Islet precursor cell (in vitro differentiated cells): ENCODE results near the gene HDLBP.
"Not testable (repeated sequence)": the region's sequence is repeated elsewhere in the genome, so short reads cannot be mapped to it uniquely, and the experiment has no call there.

Source experiments
- DNase-seq: peaks from one replicate; pipeline ENCODE4 v3.0.0-alpha.2; 2018

The HDLBP gene

GRCh38 chr2:241205086-241205485, 110.4 kb downstream of the HDLBP start:
- no peak for DNase-seq

- DNase-seq, result no peak
These were observed 111.0 kb downstream of the HDLBP start for GRCh38 chr2:241204490-241204889.

- DNase-seq, result no peak
These were observed 111.5 kb downstream of the HDLBP start for GRCh38 chr2:241204010-241204384.

GRCh38 chr2:241203218-241204009, 112.1 kb downstream of the HDLBP start:
- DNase-seq, result no peak

- DNase-seq, result no peak
These were observed 112.8 kb downstream of the HDLBP start for GRCh38 chr2:241202681-241203080.

GRCh38 chr2:241202268-241202585, 113.2 kb downstream of the HDLBP start:
- DNase-seq, result no peak

- DNase-seq, result no peak
These were observed 113.8 kb downstream of the HDLBP start for GRCh38 chr2:241201445-241202267.

- DNase-seq, result no peak
These were observed 114.6 kb downstream of the HDLBP start for GRCh38 chr2:241200822-241201395.

- no peak for DNase-seq
These were observed 115.3 kb downstream of the HDLBP start for GRCh38 chr2:241199897-241200821.

GRCh38 chr2:241199286-241199685, 116.2 kb downstream of the HDLBP start:
- no peak for DNase-seq

- no peak for DNase-seq
These were observed 116.8 kb downstream of the HDLBP start for GRCh38 chr2:241198381-241199279.

GRCh38 chr2:241197947-241198346, 117.5 kb downstream of the HDLBP start:
- no peak for DNase-seq

GRCh38 chr2:241197246-241197645, 118.2 kb downstream of the HDLBP start:
- not testable (repeated sequence) for DNase-seq

GRCh38 chr2:241195506-241196130, 119.9 kb downstream of the HDLBP start:
- DNase-seq, result no peak

GRCh38 chr2:241194811-241195210, 120.7 kb downstream of the HDLBP start:
- DNase-seq, result no peak

- no peak for DNase-seq
These were observed 122.2 kb downstream of the HDLBP start for GRCh38 chr2:241193271-241193670.

- DNase-seq, result no peak
These were observed 124.4 kb downstream of the HDLBP start for GRCh38 chr2:241191081-241191480.

GRCh38 chr2:241190291-241190981, 125.0 kb downstream of the HDLBP start:
- no peak for DNase-seq

GRCh38 chr2:241189856-241190201, 125.6 kb downstream of the HDLBP start:
- DNase-seq, result no peak

- no peak for DNase-seq
These were observed 126.2 kb downstream of the HDLBP start for GRCh38 chr2:241189093-241189855.
